ENCODE results near the gene APBB2.

APBB2 gene

DNA sequence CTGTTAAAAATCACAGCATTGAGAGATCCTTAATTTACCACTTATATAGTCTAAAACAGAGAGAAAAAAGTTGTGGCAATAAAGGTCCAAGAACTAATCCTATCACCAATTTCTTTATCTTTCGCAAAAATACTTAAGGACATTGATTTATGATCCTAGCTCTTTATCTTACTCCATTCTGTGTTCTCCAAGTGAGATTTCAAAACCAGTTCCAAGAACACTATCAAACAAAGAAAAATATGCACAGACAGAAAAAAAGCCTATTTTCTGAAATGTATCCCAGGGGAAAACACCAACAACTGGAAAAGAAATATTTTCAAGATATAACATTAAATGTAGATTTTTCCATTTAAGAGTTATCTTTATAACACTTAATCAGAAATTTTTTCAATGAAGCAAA lies 172.8 kb downstream of the APBB2 start:
- H4K20me1 ChIP-seq (ENCODE audit: control insufficient read depth, insufficient read depth, low read depth, low read length): no peaks in the 10 kb centered on the region
- no peaks in the 10 kb centered on the region for H3K79me2 ChIP-seq (ENCODE audit: control insufficient read depth, low read length)
- H3K4me1 ChIP-seq (ENCODE audit: control insufficient read depth, low read length): no peaks in the 10 kb centered on the region
- no peak overlapping the region for H3K4me2 ChIP-seq (ENCODE audit: low read length)
- TF ChIP-seq, protein P1, sequence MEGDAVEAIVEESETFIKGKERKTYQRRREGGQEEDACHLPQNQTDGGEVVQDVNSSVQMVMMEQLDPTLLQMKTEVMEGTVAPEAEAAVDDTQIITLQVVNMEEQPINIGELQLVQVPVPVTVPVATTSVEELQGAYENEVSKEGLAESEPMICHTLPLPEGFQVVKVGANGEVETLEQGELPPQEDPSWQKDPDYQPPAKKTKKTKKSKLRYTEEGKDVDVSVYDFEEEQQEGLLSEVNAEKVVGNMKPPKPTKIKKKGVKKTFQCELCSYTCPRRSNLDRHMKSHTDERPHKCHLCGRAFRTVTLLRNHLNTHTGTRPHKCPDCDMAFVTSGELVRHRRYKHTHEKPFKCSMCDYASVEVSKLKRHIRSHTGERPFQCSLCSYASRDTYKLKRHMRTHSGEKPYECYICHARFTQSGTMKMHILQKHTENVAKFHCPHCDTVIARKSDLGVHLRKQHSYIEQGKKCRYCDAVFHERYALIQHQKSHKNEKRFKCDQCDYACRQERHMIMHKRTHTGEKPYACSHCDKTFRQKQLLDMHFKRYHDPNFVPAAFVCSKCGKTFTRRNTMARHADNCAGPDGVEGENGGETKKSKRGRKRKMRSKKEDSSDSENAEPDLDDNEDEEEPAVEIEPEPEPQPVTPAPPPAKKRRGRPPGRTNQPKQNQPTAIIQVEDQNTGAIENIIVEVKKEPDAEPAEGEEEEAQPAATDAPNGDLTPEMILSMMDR (IDR thresholded peaks at IDR 0.05; ENCODE audit: low read depth, low read length, poor library complexity, severe bottlenecking): no peak
- no peak for TF ChIP-seq EZH2phosphoT487 (IDR thresholded peaks at IDR 0.05; ENCODE audit: borderline replicate concordance, low read length)
- no peaks in the 10 kb centered on the region for H3K36me3 ChIP-seq (ENCODE audit: control insufficient read depth, low read length)
- no peaks in the 10 kb centered on the region; the same call in 1 of the 2 replicates for H3F3A ChIP-seq (ENCODE audit: control insufficient read depth, insufficient read depth)
- no peaks in the 10 kb centered on the region for H3K9me2 ChIP-seq (replicated peaks; ENCODE audit: control insufficient read depth, low read length)
- no peaks in the 10 kb centered on the region for H3K27me3 ChIP-seq (ENCODE audit: control insufficient read depth, low read length)
- H3K27ac ChIP-seq (ENCODE audit: low read depth, low read length): no peak overlapping the region
- H3K9me3 ChIP-seq (ENCODE audit: control insufficient read depth, insufficient read depth, low read length): 0 out of 2 replicates have a peak, but pooled peaks cover 3% of the 10 kb centered on the region
- H3K4me3 ChIP-seq (ENCODE audit: low read length): no peak overlapping the region

DNA sequence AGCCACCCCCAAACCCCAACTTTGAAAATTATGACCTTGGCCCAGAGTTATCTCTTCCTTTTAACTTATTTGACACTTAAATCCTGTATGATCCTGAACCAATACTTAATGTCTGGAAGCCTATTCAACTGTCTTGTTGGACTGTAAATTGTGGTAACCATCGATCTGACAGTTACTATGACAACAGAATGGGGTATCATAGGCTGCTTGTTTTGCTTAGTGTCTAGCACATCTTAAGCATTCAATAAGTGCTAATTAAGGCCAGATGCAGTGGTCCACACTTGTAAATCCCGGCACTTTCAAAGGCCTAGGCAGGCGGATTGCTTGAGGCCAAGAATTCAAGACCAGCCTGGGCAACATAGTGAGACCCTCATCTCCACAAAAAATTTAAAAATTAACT lies 175.0 kb downstream of the APBB2 start:
- H3K4me3 ChIP-seq (ENCODE audit: low read length): no peak overlapping the region
- H3K27ac ChIP-seq (ENCODE audit: low read depth, low read length): no peak overlapping the region
- no peaks in the 10 kb centered on the region for H3K36me3 ChIP-seq (ENCODE audit: control insufficient read depth, low read length)
- no peaks in the 10 kb centered on the region for H3F3A ChIP-seq (ENCODE audit: control insufficient read depth, insufficient read depth)
- H3K4me2 ChIP-seq (ENCODE audit: low read length): no peak overlapping the region
- no peaks in the 10 kb centered on the region for H3K4me1 ChIP-seq (ENCODE audit: control insufficient read depth, low read length)
- H3K27me3 ChIP-seq (ENCODE audit: control insufficient read depth, low read length): no peaks in the 10 kb centered on the region
- H3K9me3 ChIP-seq (ENCODE audit: control insufficient read depth, insufficient read depth, low read length): no peaks in the 10 kb centered on the region
- H3K9me2 ChIP-seq (replicated peaks; ENCODE audit: control insufficient read depth, low read length): no peaks in the 10 kb centered on the region
- H4K20me1 ChIP-seq (ENCODE audit: control insufficient read depth, insufficient read depth, low read depth, low read length): no peaks in the 10 kb centered on the region
- TF ChIP-seq, protein P1 (IDR thresholded peaks at IDR 0.05; ENCODE audit: low read depth, low read length, poor library complexity, severe bottlenecking): no peak
- TF ChIP-seq EZH2phosphoT487 (IDR thresholded peaks at IDR 0.05; ENCODE audit: borderline replicate concordance, low read length): no peak
- no peaks in the 10 kb centered on the region for H3K79me2 ChIP-seq (ENCODE audit: control insufficient read depth, low read length)

DNA sequence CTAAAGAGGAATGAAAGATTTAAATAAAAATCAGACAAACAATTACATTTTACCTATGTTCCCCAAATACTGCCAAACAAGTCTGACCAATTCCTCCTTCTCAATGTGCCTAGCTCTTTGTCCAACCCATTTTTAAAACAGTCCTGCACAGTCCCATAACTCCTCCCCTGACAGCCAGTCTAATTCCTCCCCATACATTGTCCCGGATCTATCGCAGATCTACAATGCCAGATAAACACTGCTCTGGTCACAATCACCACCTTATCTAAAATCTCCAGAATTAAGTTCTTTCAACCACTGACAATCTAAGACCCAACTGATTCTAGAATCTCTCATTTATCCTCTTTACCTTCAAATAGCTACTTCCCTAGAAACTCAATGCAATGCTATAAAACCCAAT lies 176.0 kb downstream of the APBB2 start:
- Histone ChIP-seq H3K36me3 (ENCODE audit: control insufficient read depth, low read length) (no peaks in the 10 kb centered on the region), H3K4me3 (ENCODE audit: low read length) (no peak overlapping the region), H3K27ac (ENCODE audit: low read depth, low read length) (no peak overlapping the region), H4K20me1 (ENCODE audit: control insufficient read depth, insufficient read depth, low read depth, low read length) (no peaks in the 10 kb centered on the region), H3K27me3 (ENCODE audit: control insufficient read depth, low read length) (no peaks in the 10 kb centered on the region), H3F3A (ENCODE audit: control insufficient read depth, insufficient read depth) (no peaks in the 10 kb centered on the region), H3K4me1 (ENCODE audit: control insufficient read depth, low read length) (no peaks in the 10 kb centered on the region), H3K4me2 (ENCODE audit: low read length) (no peak overlapping the region), H3K9me3 (ENCODE audit: control insufficient read depth, insufficient read depth, low read length) (no peaks in the 10 kb centered on the region), H3K79me2 (ENCODE audit: control insufficient read depth, low read length) (no peaks in the 10 kb centered on the region), H3K9me2 (replicated peaks; ENCODE audit: control insufficient read depth, low read length) (no peaks in the 10 kb centered on the region)
- TF ChIP-seq EZH2phosphoT487 (IDR thresholded peaks at IDR 0.05; ENCODE audit: borderline replicate concordance, low read length): no peak
- TF ChIP-seq, protein P1 (IDR thresholded peaks at IDR 0.05; ENCODE audit: low read depth, low read length, poor library complexity, severe bottlenecking): no peak

All from DOHH2 (cell line).